Neural progenitor cell (in vitro differentiated cells): ENCODE results near the gene RAPGEF2. TPM values are rescaled to one million over a fixed set of nuclear protein-coding genes. Genes with fewer than 3 reads are reported as not detected.

Experiments
- DNase-seq: peaks from one replicate; pipeline ENCODE4 v3.0.0-alpha.2; 2016; ENCODE audit warnings: low spot score
- H2AFZ ChIP-seq: fragments of 200-600 bp; sonication (generic); replicated peaks from 2 replicates; pipeline ENCODE4 v1.6.1; 2016; ENCODE audit warnings: antibody characterized with exemption
- H3F3A ChIP-seq: fragments of 200-600 bp; sonication (generic); 2 replicates; pipeline ENCODE4 v1.6.1; 2016; ENCODE audit warnings: antibody characterized with exemption, low read depth
- H3K27ac ChIP-seq: fragments of 200-600 bp; sonication (generic); 2 replicates; pipeline ENCODE4 v1.5.1; 2016; ENCODE audit warnings: mild to moderate bottlenecking
- H3K27me3 ChIP-seq: fragments of 200-600 bp; sonication (generic); 2 replicates; pipeline ENCODE4 v1.6.1; 2016; ENCODE audit warnings: mild to moderate bottlenecking, moderate library complexity
- H3K36me3 ChIP-seq: fragments of 200-600 bp; sonication (generic); 2 replicates; pipeline ENCODE4 v1.5.1; 2016
- H3K4me1 ChIP-seq: fragments of 200-600 bp; sonication (generic); 2 replicates; pipeline ENCODE4 v1.6.1; 2016; ENCODE audit warnings: mixed run types
- H3K4me2 ChIP-seq: fragments of 200-600 bp; sonication (generic); 2 replicates; pipeline ENCODE4 v1.6.1; 2016
- H3K4me3 ChIP-seq: fragments of 200-600 bp; sonication (generic); 2 replicates; pipeline ENCODE4 v1.5.1; 2016
- H3K79me2 ChIP-seq: fragments of 200-600 bp; sonication (generic); 2 replicates; pipeline ENCODE4 v1.6.1; 2016; ENCODE audit warnings: low read depth
- H3K9ac ChIP-seq: fragments of 200-600 bp; sonication (generic); 2 replicates; pipeline ENCODE4 v1.6.1; 2016
- H3K9me3 ChIP-seq: fragments of 200-600 bp; sonication (generic); 2 replicates; pipeline ENCODE4 v1.5.1; 2016; ENCODE audit warnings: low read depth
- H4K20me1 ChIP-seq: fragments of 200-600 bp; sonication (generic); 2 replicates; pipeline ENCODE4 v1.6.1; 2016; ENCODE audit warnings: low read depth
- H3K27ac Mint-ChIP-seq: 3 replicates; pipeline ENCODE4 v1.8.0; 2021; ENCODE audit warnings: mixed read lengths
- H3K27me3 Mint-ChIP-seq: 2 replicates; pipeline ENCODE4 v1.8.0; 2022; ENCODE audit warnings: low read depth, mild to moderate bottlenecking, inconsistent platforms, moderate library complexity, mixed read lengths; ENCODE audit not compliant: insufficient read depth
- H3K36me3 Mint-ChIP-seq: 3 replicates; pipeline ENCODE4 v1.8.0; 2021; ENCODE audit warnings: mixed read lengths
- H3K4me1 Mint-ChIP-seq: 3 replicates; pipeline ENCODE4 v1.8.0; 2021; ENCODE audit warnings: mixed read lengths
- H3K4me3 Mint-ChIP-seq: 3 replicates; pipeline ENCODE4 v1.8.0; 2021; ENCODE audit warnings: mild to moderate bottlenecking, moderate library complexity, mixed read lengths
- H3K9me3 Mint-ChIP-seq: 3 replicates; pipeline ENCODE4 v1.8.0; 2020; ENCODE audit warnings: mixed read lengths
- CTCF ChIP-seq: fragments of 200-600 bp; sonication (generic); IDR thresholded peaks from 2 replicates; pipeline ENCODE4 v1.5.1; 2017; ENCODE audit warnings: antibody characterized with exemption, mild to moderate bottlenecking
- EZH2 ChIP-seq: fragments of 200-600 bp; sonication (generic); IDR thresholded peaks from 2 replicates; pipeline ENCODE4 v1.6.1; 2017; ENCODE audit warnings: antibody characterized with exemption, mild to moderate bottlenecking, moderate library complexity
- EZH2phosphoT487 ChIP-seq: fragments of 200-600 bp; sonication (generic); IDR thresholded peaks from 2 replicates; pipeline ENCODE4 v1.6.1; 2017; ENCODE audit warnings: antibody characterized with exemption
- total RNA-seq: library from RNA; depleted of rRNA; stranded (reverse); fragments of >200 nt; gene quantifications from 2 replicates; pipeline ENCODE4 v1.2.3, GENCODE V29; 2015; ENCODE audit warnings: low replicate concordance

RAPGEF2 gene
- total RNA-seq, 1 donor from 2014 or later = 70.4 TPM

- Mint-ChIP-seq H3K27ac (no peak overlapping the region), H3K9me3 (peaks cover 4% of the 10 kb centered on the region), H3K4me3 (no peak overlapping the region), H3K27me3 (no peaks in the 10 kb centered on the region), H3K36me3 (peaks cover under 1% of the 10 kb centered on the region), H3K4me1 (peaks cover 22% of the 10 kb centered on the region)
- H3K9me3 ChIP-seq = no peaks in the 10 kb centered on the region
- H3K9ac ChIP-seq = no peak overlapping the region
- no peak overlapping the region for H3K4me3 ChIP-seq
- H3K79me2 ChIP-seq = peaks cover 91% of the 10 kb centered on the region
- H3K36me3 ChIP-seq = no peaks in the 10 kb centered on the region
- H3K4me2 ChIP-seq = no peak overlapping the region
- H3K27me3 ChIP-seq = no peaks in the 10 kb centered on the region
- no peak for DNase-seq
- peaks cover 13% of the 10 kb centered on the region for H3K4me1 ChIP-seq
- no peak overlapping the region for H2AFZ ChIP-seq
- H3F3A ChIP-seq = peaks cover 8% of the 10 kb centered on the region
- H4K20me1 ChIP-seq = peaks cover 36% of the 10 kb centered on the region
- no peak overlapping the region for H3K27ac ChIP-seq
- no peak for TF ChIP-seq CTCF
- no peak for TF ChIP-seq EZH2
- TF ChIP-seq EZH2phosphoT487 = no peak
Measured at GRCh38 chr4:159173886-159174285, 71.0 kb downstream of the RAPGEF2 start.

- H3K4me1 ChIP-seq = peaks cover 21% of the 10 kb centered on the region
- peaks cover 30% of the 10 kb centered on the region for H3K4me1 Mint-ChIP-seq
- no peak for TF ChIP-seq EZH2
- H3K36me3 Mint-ChIP-seq = no peaks in the 10 kb centered on the region
- no peak overlapping the region for H3K27ac ChIP-seq
- no peaks in the 10 kb centered on the region for H3K9me3 ChIP-seq
- no peak overlapping the region for H3K4me3 Mint-ChIP-seq
- peaks cover 92% of the 10 kb centered on the region for H3K79me2 ChIP-seq
- no peak overlapping the region for H3K9ac ChIP-seq
- H3K4me3 ChIP-seq = no peak overlapping the region
- no peaks in the 10 kb centered on the region for H3K36me3 ChIP-seq
- peaks cover 11% of the 10 kb centered on the region for H3F3A ChIP-seq
- H3K27ac Mint-ChIP-seq = peak overlapping the region; percentile 21
- H3K27me3 ChIP-seq = no peaks in the 10 kb centered on the region
- no peak overlapping the region for H2AFZ ChIP-seq
- no peak overlapping the region for H3K4me2 ChIP-seq
- peaks cover 43% of the 10 kb centered on the region for H4K20me1 ChIP-seq
- DNase-seq = no peak
- H3K9me3 Mint-ChIP-seq = peaks cover 4% of the 10 kb centered on the region
- H3K27me3 Mint-ChIP-seq = no peaks in the 10 kb centered on the region
Measured at GRCh38 chr4:159174645-159175084, 71.8 kb downstream of the RAPGEF2 start.

- Histone ChIP-seq H3K9ac (no peak overlapping the region), H2AFZ (peak overlapping the region; percentile 65), H3K4me1 (peaks cover 24% of the 10 kb centered on the region), H4K20me1 (peaks cover 50% of the 10 kb centered on the region), H3K27me3 (no peaks in the 10 kb centered on the region), H3K27ac (no peak overlapping the region), H3K36me3 (no peaks in the 10 kb centered on the region), H3K4me2 (peak overlapping the region; percentile 51), H3K79me2 (peaks cover 92% of the 10 kb centered on the region), H3F3A (peaks cover 11% of the 10 kb centered on the region), H3K4me3 (no peak overlapping the region), H3K9me3 (no peaks in the 10 kb centered on the region)
- Mint-ChIP-seq H3K9me3 (peaks cover 4% of the 10 kb centered on the region), H3K4me1 (peaks cover 36% of the 10 kb centered on the region), H3K36me3 (no peaks in the 10 kb centered on the region), H3K4me3 (no peak overlapping the region), H3K27ac (peak overlapping the region; percentile 78), H3K27me3 (no peaks in the 10 kb centered on the region)
- TF ChIP-seq EZH2phosphoT487 = no peak
- no peak for TF ChIP-seq EZH2
- peak; percentile 85 for TF ChIP-seq CTCF
- DNase-seq = peak; percentile 88
Measured at GRCh38 chr4:159175085-159175988, 72.5 kb downstream of the RAPGEF2 start.

GRCh38 chr4:159175989-159176375 is 73.1 kb downstream of the RAPGEF2 start:
- Histone ChIP-seq H3K9me3 (no peaks in the 10 kb centered on the region), H2AFZ (peak overlapping the region; percentile 65), H3K4me3 (no peak overlapping the region), H3K27ac (no peak overlapping the region), H3K79me2 (peaks cover 94% of the 10 kb centered on the region), H3K36me3 (no peaks in the 10 kb centered on the region), H3F3A (peaks cover 11% of the 10 kb centered on the region), H3K27me3 (no peaks in the 10 kb centered on the region), H3K4me1 (peaks cover 24% of the 10 kb centered on the region), H4K20me1 (peaks cover 50% of the 10 kb centered on the region), H3K9ac (no peak overlapping the region), H3K4me2 (peak overlapping the region; percentile 51)
- Mint-ChIP-seq H3K27ac (peak overlapping the region; percentile 78), H3K4me1 (peaks cover 36% of the 10 kb centered on the region), H3K27me3 (no peaks in the 10 kb centered on the region), H3K36me3 (no peaks in the 10 kb centered on the region), H3K9me3 (no peaks in the 10 kb centered on the region), H3K4me3 (no peak overlapping the region)
- TF ChIP-seq EZH2 (no peak), CTCF (no peak), EZH2phosphoT487 (no peak)
- no peak for DNase-seq
